GM12874 (cell line): ENCODE measurements around the gene TSPO.

ENCODE experiments used
- TF ChIP-seq, protein P1 (sequence below): IDR thresholded peaks from 2 replicates; pipeline ENCODE4 v1.5.1; 2011; ENCODE audit warnings: low read depth, mild to moderate bottlenecking, control low read depth, low read length, moderate library complexity; ENCODE audit not compliant: insufficient read depth

Gene TSPO

DNA sequence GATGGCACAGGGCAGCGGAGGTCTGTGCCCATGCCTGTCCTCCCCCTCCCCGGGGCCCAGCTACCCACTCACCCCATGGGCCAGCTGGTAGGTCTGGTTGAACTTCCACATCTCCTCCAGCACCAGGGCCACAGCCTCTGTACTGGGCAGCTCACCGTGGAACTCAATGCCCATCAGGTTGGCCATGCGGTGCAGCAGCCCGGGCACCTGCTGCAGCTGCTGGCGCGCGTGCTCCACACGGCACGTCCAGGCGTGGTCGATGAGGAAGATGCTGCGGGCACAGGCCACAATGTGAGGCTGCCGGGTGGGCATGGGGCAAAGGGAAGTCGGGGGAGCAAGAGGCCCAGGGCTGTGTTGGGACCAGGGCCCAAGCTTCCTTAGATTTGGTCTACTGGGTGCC is 29.3 kb downstream of the TSPO start:
- TF ChIP-seq, protein P1, sequence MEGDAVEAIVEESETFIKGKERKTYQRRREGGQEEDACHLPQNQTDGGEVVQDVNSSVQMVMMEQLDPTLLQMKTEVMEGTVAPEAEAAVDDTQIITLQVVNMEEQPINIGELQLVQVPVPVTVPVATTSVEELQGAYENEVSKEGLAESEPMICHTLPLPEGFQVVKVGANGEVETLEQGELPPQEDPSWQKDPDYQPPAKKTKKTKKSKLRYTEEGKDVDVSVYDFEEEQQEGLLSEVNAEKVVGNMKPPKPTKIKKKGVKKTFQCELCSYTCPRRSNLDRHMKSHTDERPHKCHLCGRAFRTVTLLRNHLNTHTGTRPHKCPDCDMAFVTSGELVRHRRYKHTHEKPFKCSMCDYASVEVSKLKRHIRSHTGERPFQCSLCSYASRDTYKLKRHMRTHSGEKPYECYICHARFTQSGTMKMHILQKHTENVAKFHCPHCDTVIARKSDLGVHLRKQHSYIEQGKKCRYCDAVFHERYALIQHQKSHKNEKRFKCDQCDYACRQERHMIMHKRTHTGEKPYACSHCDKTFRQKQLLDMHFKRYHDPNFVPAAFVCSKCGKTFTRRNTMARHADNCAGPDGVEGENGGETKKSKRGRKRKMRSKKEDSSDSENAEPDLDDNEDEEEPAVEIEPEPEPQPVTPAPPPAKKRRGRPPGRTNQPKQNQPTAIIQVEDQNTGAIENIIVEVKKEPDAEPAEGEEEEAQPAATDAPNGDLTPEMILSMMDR = no peak

DNA sequence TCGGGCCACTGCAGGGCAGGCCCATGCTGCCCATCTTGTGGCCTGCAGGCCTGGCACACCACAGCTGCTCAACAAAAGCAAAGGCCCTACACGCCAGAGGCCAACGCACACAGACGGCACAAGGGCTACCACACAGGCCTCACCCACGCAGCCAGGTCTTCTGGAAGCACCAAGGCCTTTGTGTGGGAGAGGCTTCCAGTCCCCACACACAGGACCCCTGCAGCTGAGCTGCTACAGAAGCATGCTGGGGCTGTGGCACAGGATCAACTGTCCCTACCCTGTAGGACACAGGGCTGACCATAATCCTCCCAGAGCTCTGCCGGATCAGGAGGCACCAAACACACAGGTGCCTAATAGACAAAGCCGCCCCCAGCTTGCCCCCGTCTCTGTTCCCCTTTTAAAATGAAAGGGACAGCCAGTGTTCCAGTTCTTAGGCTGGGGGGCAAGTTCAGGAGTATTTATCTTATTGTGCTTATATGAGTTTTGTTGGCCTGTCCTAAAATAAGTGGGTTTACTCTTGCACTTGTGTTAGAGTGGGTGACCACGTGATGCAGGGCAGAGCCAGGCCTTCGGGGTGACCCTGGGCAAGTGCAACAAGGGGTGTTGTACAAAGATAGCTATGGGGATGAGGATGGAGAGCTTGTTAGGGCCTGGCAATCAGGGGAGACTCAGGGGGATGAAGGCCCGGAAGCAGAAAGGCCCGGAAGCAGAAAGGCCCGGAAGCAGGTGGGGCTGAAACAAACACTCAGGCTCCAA is 30.1 kb downstream of the TSPO start:
- TF ChIP-seq, protein P1 = no peak

DNA sequence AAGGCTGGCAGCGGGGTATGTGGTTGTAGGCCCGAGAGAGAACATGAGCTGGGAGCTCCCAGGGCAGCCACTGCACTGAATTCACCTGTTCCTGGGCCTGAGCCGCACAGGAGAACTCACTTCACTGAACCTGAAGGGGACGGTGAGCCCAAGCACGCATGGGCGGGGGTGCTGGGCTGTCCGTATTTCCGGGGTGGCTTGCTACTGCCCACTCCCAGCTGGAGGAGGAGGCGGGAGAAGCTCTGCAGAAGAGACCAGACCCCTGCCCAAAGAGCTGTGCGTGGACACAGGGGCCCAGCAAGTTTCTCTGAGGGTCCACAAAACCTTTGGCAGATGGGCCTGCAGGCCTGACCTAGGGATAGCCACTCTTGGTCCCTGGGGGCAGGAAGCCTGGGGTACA is 30.8 kb downstream of the TSPO start:
- TF ChIP-seq, protein P1 = no peak

DNA sequence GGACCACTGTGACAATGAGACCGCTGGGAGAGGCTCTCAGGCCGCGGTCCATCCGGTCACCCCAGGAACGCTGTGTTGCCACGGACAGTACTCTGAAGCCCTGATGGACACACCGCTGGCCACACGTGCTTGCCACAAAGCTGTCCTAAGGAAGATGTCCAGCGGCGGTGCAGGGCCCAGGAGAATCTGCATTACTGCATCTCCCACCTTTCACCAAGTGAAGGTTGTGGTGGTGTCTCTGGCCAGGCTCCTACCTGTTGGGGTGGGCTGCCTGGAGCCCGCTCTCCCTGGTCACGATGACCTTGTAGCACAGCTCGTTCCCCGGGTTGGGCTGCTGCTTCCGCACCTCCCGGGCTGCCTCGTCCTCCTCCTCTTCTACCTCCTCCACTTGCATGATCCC is 31.4 kb downstream of the TSPO start:
- TF ChIP-seq, protein P1 = no peak

DNA sequence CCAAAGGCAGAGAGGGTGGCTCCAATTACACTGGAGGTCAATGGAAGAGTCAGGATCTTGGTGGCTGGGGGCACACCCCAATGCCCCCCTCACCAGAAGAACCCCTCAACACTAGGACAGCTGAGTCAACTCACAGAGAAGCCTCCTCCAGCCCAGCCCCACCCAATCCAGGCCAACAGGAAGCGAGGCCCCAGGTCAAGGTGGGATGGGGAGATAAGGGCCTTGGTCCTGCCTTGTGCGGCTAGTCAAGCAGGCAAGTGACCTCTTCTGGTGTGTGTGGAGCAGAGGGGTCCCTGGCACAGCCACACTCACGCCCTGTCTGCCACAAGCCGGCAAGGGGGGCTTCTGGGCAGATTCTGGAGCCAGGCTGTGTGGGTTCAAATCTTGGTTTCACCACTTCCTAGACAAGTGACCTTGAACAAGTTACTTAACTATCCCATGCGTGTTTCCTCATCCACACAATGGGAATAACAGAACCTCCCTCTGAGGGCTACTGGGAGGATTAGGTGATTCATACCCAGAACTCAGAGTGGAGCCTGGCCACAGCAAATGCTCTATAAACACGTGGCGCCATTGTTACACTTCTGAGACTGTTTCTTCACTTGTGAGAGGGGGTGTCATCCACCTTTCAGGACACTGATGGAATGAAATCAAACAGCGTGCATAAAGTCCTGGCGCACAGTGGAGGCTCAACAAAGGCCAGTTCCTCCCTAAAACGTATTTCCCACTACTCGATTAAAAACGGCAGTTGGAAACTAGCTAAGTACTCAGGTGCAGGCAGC is 32.3 kb downstream of the TSPO start:
- TF ChIP-seq, protein P1 = no peak

DNA sequence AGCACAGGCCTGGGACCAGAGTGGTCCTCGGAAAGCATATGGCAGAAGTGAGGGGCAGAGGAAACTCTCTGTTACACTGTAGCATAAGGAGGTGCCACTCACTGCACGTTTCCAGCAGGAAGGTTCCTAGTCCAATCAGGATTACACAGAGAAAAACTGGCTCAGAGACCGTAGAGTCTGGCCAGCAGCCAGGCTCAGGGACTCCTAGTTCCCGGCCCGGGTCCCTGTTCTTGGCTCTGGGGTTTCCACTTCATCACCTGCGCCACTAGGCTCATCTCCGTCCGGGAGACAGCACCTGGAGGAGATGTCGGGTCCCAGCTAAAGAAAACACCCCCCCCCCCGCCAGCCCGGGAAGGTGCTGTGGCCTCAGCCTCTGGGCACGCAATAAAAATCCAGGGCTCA is 34.5 kb downstream of the TSPO start:
- TF ChIP-seq, protein P1 = no peak

DNA sequence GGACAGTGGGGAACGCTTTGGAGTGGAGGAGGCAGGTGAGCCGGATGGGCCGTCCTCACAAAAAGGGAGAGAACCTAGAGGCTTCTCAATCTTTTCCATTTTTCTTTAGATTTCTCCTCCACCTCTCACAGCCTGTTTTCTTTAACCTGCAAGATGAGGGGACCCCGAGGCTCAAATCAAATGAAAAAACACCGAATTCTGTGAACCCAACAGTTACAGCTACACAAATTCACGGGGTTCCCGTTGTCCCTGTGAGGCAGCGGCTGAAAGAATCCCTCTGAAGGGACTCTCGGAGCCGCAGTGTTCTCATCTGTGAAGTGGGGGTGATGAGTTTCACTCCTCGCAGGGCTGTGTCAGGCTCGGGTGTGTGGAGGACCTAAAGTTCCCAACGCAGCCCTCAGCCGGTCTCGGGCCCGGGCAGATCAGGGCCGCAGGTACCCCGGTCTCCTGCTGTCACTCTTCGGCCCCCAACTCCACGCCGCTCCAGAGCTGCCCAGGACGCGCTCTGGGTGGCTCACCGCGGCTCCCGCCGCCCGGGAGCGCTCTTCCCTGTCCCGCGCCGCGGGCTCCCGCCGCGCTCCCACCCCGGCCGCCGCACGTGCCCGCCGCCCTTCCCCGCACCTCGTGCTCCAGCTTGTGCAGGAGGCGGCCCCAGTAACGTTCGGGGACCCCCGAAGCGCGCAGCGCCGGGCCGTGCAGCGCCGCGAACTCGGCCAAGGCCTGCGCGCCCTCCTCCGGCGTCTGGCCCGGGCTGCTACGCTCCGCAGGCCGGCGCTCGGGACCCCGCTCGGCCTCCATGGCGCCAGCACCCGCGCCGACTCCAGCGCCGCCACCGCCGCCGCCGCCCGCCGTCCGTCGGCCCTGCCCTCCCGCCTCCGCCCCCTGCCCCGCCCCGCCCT is 35.2 kb downstream of the TSPO start, which contains the start of gene TTLL12:
TSS of gene TTLL12 (minus strand) at position 863 of the 899 bp plus-strand sequence. CDS start at position 798, 65 bp downstream.
- TF ChIP-seq, protein P1 = no peak
